Breast epithelium (tissue), 4 donors: ENCODE data around the gene HNRNPUL1. TPM values are rescaled to one million over a fixed set of nuclear protein-coding genes. Genes with fewer than 3 reads are reported as not detected.

Experiments used
- DNase-seq, 2 donors: peaks; one replicate each; pipeline ENCODE4 v3.0.0-alpha.2; 2019; ENCODE audit warnings: low spot score in 2 of 2
- H3K27ac ChIP-seq, 2 donors: fragments of 200-600 bp; sonication (generic) in 1 of 2; one replicate each; pipeline ENCODE4 v1.5.1; 2016 to 2019; ENCODE audit warnings: mild to moderate bottlenecking in 1 of 2
- H3K27me3 ChIP-seq, 2 donors: fragments of 200-600 bp; sonication (generic) in 1 of 2; one replicate each; pipeline versions ENCODE4 v1.5.1 to v1.6.0; 2017 to 2019; ENCODE audit warnings: control low read depth in 1 of 2, mild to moderate bottlenecking in 1 of 2
- H3K36me3 ChIP-seq: fragments of 200-600 bp; one replicate; pipeline ENCODE4 v1.5.1; 2019
- H3K4me1 ChIP-seq, 2 donors: fragments of 200-600 bp; sonication (generic); one replicate each; pipeline ENCODE4 v1.5.1; 2016 to 2019; ENCODE audit warnings: control low read depth in 1 of 2
- H3K4me3 ChIP-seq, 3 donors: fragments of 200-600 bp; sonication (generic); 1 replicate in 2 of 3; 2 replicates in 1 of 3; pipeline ENCODE4 v1.5.1; 2016 to 2019; ENCODE audit warnings: mild to moderate bottlenecking in 3 of 3, moderate library complexity in 2 of 3
- H3K9me3 ChIP-seq, 2 donors: fragments of 200-600 bp; sonication (generic) in 1 of 2; one replicate each; pipeline ENCODE4 v1.5.1; 2016 to 2019; ENCODE audit warnings: control low read depth in 1 of 2
- CTCF ChIP-seq, 3 donors: fragments of 450-650 bp; IDR thresholded peaks; one replicate each; pipeline ENCODE4 v1.5.1; 2016 to 2017; ENCODE audit warnings: antibody characterized with exemption in 3 of 3, mild to moderate bottlenecking in 3 of 3, moderate library complexity in 3 of 3
- POLR2A ChIP-seq: fragments of 450-650 bp; IDR thresholded peaks from one replicate; pipeline ENCODE4 v1.6.1; 2016; ENCODE audit warnings: antibody characterized with exemption, mild to moderate bottlenecking, moderate library complexity
- POLR2AphosphoS5 ChIP-seq, 3 donors: sonication (generic); formaldehyde crosslinking; IDR thresholded peaks; one replicate each; pipeline ENCODE4 v1.6.1; 2017; ENCODE audit warnings: antibody characterized with exemption in 3 of 3
- intact Hi-C: fragments of 100-400 bp; cut with DNase I; formaldehyde crosslinking; loops from one replicate; pipeline ENCODE4 v1.15.1; 2023; ENCODE audit warnings: low total_unique reads
- total RNA-seq, 3 donors: library from RNA; depleted of rRNA; stranded (reverse); fragments of >200 nt; gene quantifications; one replicate each; pipeline ENCODE4 v1.1.0, GENCODE V29; 2016

Gene HNRNPUL1
- 100 to 1,000 TPM; 116 to 146 (median 125) TPM for total RNA-seq

GRCh38 chr19:41263850-41264580 is at the start of gene HNRNPUL1:
HNRNPUL1 (plus strand) TSS chr19:41264372; CDS start chr19:41264504, 132 bp downstream.
- no peaks in the 10 kb centered on the region for H3K9me3 ChIP-seq
- peaks cover 4% of the 10 kb centered on the region for H3K36me3 ChIP-seq
- peaks cover 0 to 12% of the 10 kb centered on the region in 2 donors for H3K4me1 ChIP-seq
- H3K27ac ChIP-seq, result peak within 1 kb of the TSS; percentile 98 to 100
- DNase-seq, result peak; percentile 100
- peak within 1 kb of the TSS; percentile 73 to 99 (median 91) for H3K4me3 ChIP-seq
- intact Hi-C loops, result no loop called here
- no peaks in the 10 kb centered on the region for H3K27me3 ChIP-seq
- TF ChIP-seq POLR2AphosphoS5 (IDR thresholded peaks at IDR 0.05) (peak; percentile 80 to 95 (median 90)), POLR2A (peak; percentile 52), CTCF (IDR thresholded peaks at IDR 0.05) (peak in 2 of 3 donors; percentile 37 to 43)

GRCh38 chr19:41217741-41218140 is 46.4 kb upstream of the HNRNPUL1 start:
- intact Hi-C loops, result loop anchor here (1.0 kb wide), 1 partner anchor 39 kb away; no protein-coding TSS in a partner anchor
- no peak for DNase-seq
- Histone ChIP-seq H3K4me1 (peaks cover 0 to 3% of the 10 kb centered on the region in 2 donors), H3K27ac (peak overlapping the region; percentile 85 to 98), H3K4me3 (no peak overlapping the region), H3K9me3 (no peaks in the 10 kb centered on the region), H3K27me3 (no peaks in the 10 kb centered on the region), H3K36me3 (no peaks in the 10 kb centered on the region)
- TF ChIP-seq POLR2AphosphoS5 (IDR thresholded peaks at IDR 0.05) (no peak), POLR2A (no peak), CTCF (IDR thresholded peaks at IDR 0.05) (no peak)

GRCh38 chr19:41218249-41218614 is 45.9 kb upstream of the HNRNPUL1 start:
- Histone ChIP-seq H3K9me3 (no peaks in the 10 kb centered on the region), H3K4me1 (peaks cover 0 to 3% of the 10 kb centered on the region in 2 donors), H3K4me3 (peak overlapping the region; percentile 67 to 86 (median 84)), H3K27ac (peak overlapping the region; percentile 85 to 98), H3K27me3 (no peaks in the 10 kb centered on the region), H3K36me3 (no peaks in the 10 kb centered on the region)
- no peak for TF ChIP-seq CTCF (IDR thresholded peaks at IDR 0.05)
- no peak for TF ChIP-seq POLR2AphosphoS5 (IDR thresholded peaks at IDR 0.05)
- no peak for TF ChIP-seq POLR2A
- no peak for DNase-seq
- intact Hi-C loops, result no loop called here

- Histone ChIP-seq H3K36me3 (no peaks in the 10 kb centered on the region), H3K27me3 (no peaks in the 10 kb centered on the region), H3K4me3 (peak within 1 kb of the TSS; percentile 67 to 86 (median 84)), H3K9me3 (no peaks in the 10 kb centered on the region), H3K4me1 (peaks cover 0 to 3% of the 10 kb centered on the region in 2 donors), H3K27ac (peak within 1 kb of the TSS; percentile 85 to 98)
- TF ChIP-seq POLR2A (peak; percentile 45), CTCF (IDR thresholded peaks at IDR 0.05) (no peak), POLR2AphosphoS5 (IDR thresholded peaks at IDR 0.05) (peak; percentile 35 to 39 (median 38))
- DNase-seq, result peak; percentile 67 to 93
- intact Hi-C loops, result no loop called here
These were observed 45.3 kb upstream of the HNRNPUL1 start, which contains the start of gene AXL for GRCh38 chr19:41218615-41219507. AXL (plus strand) TSS chr19:41219223; CDS start chr19:41219393, 170 bp downstream.
